Ovary (tissue), 9 donors: ENCODE measurements around the gene PLXNB3. TPM values are rescaled to one million over a fixed set of nuclear protein-coding genes. Genes with fewer than 3 reads are reported as not detected.
A peak's percentile ranks its signal among the peaks of the same experiment; 100 is the strongest.

Source experiments
- DNase-seq, 5 donors: peaks; one replicate each; pipeline ENCODE4 v3.0.0-alpha.2; 2019 to 2020
- H3K27ac ChIP-seq, 2 donors: fragments of 200-600 bp; one replicate each; pipeline versions ENCODE4 v1.5.1 to v1.8.0; 2019 to 2022
- H3K27me3 ChIP-seq: fragments of 200-600 bp; one replicate; pipeline ENCODE4 v1.8.0; 2022
- H3K36me3 ChIP-seq: fragments of 200-600 bp; sonication (generic); one replicate; pipeline ENCODE4 v1.5.1; 2019
- H3K4me1 ChIP-seq: one replicate; pipeline ENCODE4 v1.8.1; 2013; ENCODE audit warnings: mild to moderate bottlenecking, moderate library complexity; ENCODE audit not compliant: insufficient read depth
- H3K4me3 ChIP-seq: fragments of 200-600 bp; sonication (generic); one replicate; pipeline ENCODE4 v1.5.1; 2017
- H3K9me3 ChIP-seq, 2 donors: fragments of 200-600 bp in 1 of 2; sonication (generic) in 1 of 2; one replicate each; pipeline versions ENCODE4 v1.5.1 to v1.8.1; 2013 to 2019; ENCODE audit warnings: mild to moderate bottlenecking in 1 of 2, moderate library complexity in 1 of 2
- CTCF ChIP-seq, 3 donors: fragments of 450-650 bp in 2 of 3; fragments of 200-600 bp in 1 of 3; IDR thresholded peaks; one replicate each; pipeline versions ENCODE4 v1.5.1 to v1.8.0; 2016 to 2022; ENCODE audit warnings: antibody characterized with exemption in 3 of 3, mild to moderate bottlenecking in 1 of 3
- EP300 ChIP-seq: sonication (generic); formaldehyde crosslinking; IDR thresholded peaks from one replicate; pipeline ENCODE4 v1.6.1; 2017; ENCODE audit warnings: antibody characterized with exemption
- POLR2A ChIP-seq: fragments of 450-650 bp; IDR thresholded peaks from one replicate; pipeline ENCODE4 v1.6.1; 2017; ENCODE audit warnings: antibody characterized with exemption, mild to moderate bottlenecking, moderate library complexity
- WGBS, 3 donors: extraction: QIAGEN DNeasy Blood & Tissue Kit in 1 of 3; methylation state at CpG; one replicate each; pipeline versions ENCODE4 v1.1.5 to v1.1.7; 2013 to 2017; 5-methylcytosine and 5-hydroxymethylcytosine counted together
- intact Hi-C, 4 donors: fragments of 100-400 bp; cut with DNase I; formaldehyde crosslinking; loops; one replicate each; pipeline versions ENCODE4 v1.11.0 to v1.15.1; 2022 to 2023
- polyA plus RNA-seq, 2 donors: library from polyadenylated mRNA; stranded (reverse); fragments of 200-250 nt in 1 of 2; fragments of 350-450 nt in 1 of 2; fragmentation: Illumina TruSeq in 1 of 2; extraction: RNeasy Lipid Tissue Mini Kit (QIAGEN cat#74804) in 1 of 2; gene quantifications; one replicate each; pipeline ENCODE4 v1.2.3, GENCODE V29; 2013 to 2014
- total RNA-seq, 7 donors: library from RNA; depleted of rRNA in 2 of 7; stranded (reverse); fragments of >200 nt in 2 of 7; fragmentation: NEBNext Ultra II Directional in 3 of 7; extraction: Animal tissue kit (Norgen Biotek cat#: 25700) in 3 of 7; gene quantifications; one replicate each; pipeline versions ENCODE4 v1.1.0 to v1.2.4, GENCODE V29; 2016 to 2023
- donor health status: DM: no; HTN: no; CAD: no; lungs with moderate emphysema.
- donor health status: DM: no; HTN: no; CAD: no.
- donor health status: Bipolar disorder and iron deficiency.
- donor health status: DM: yes; HTN: yes; CAD: no.
- donor health status: DM: no; HTN: no; CAD: no.
- donor health status: DM: yes; HTN: yes; CAD: no.

PLXNB3 gene
- total and polyA plus RNA-seq, 9 donors: 0.46 to 5.0 (median 0.95) TPM

DNA sequence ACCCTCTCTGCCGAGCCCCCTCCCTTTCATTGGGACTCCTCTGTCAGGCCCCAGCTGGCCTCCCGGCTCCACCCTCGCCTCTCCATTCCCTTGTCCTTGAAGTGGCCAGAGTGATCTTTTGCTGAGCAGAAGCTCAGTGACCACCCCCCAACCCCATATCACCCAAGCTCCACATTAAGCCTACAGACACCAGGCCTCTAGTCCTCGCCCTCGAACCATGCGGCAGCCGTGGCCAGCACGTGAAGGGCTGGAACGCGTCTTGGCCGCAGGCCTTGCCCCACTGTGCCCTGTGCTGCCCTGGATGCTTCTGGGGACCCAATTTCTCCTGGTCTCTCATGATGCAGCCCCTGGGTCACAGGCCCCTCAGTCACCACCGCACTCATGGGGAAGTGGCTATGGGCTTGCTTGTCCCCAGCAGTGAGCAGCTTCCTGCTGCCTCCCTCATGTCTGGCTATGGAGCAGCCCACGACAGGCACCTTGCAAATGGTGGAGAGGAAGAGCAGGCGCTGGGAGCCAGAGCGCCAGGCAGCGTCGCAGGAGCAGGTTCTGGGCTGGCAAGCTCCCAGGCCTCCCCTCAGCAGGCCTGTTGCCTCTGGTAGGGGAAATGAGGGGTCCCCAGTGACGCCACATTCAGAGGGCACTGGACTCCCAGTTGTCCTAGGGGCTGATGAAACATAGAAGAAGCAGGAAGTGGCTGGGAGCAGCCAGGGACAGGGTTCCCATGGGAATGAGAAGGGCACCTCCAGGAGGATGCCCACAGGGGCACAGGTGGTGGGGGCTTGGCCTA, 16.0 kb downstream of the PLXNB3 start:
- 73 to 79% (median 77%) methylated on average over 18 of the region's 18 CpGs for WGBS, 3 donors
- intact Hi-C loops: no loop called here
- no peak overlapping the region for H3K4me3 ChIP-seq
- H3K4me1 ChIP-seq: no peaks in the 10 kb centered on the region
- no peaks in the 10 kb centered on the region for H3K36me3 ChIP-seq
- TF ChIP-seq EP300 (no peak), CTCF (IDR thresholded peaks at IDR 0.05) (no peak)
- DNase-seq: no peak
- no peaks in the 10 kb centered on the region for H3K27me3 ChIP-seq
- H3K9me3 ChIP-seq: no peaks in the 10 kb centered on the region
- H3K27ac ChIP-seq: no peak overlapping the region

DNA sequence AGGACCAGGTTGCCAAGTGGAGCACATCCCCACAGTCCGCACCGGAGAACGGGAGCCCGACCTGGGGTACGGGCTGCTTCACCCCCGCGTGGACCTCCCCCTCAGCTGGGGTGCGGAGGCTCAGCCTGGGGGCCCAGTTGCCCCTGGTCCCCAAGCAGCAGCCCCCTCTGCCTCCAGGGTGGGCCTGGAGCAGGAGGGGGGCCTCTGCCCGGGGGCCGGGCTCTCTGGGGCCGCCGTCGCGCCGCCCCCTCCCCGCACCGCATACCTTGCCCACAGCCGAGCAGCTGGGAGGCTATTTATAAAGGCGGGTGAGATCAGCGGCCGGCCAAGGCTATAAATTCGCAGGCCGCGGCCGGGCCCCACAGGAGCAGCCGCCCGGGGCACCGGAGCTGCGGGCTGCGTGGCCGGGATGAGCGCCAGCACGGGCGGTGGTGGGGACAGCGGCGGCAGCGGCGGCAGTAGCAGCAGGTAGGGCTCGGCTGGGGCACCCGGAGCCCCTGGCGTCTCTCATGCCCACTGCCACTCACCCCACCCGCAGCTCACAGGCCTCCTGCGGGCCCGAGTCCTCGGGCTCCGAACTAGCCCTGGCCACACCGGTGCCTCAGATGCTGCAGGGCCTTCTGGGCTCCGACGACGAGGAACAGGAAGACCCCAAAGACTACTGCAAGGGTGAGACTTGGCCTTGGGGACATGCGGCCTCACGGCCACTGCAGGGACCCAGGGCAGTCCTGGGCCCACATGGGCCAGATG, 16.8 kb downstream of the PLXNB3 start, which contains the start of gene SRPK3:
Gene SRPK3 (plus strand): TSS at position 364 of the 750 bp plus-strand sequence. CDS start 46 bp downstream, at position 410.
- Histone ChIP-seq H3K36me3 (no peaks in the 10 kb centered on the region), H3K4me3 (peak within 1 kb of the TSS; percentile 21), H3K9me3 (no peaks in the 10 kb centered on the region), H3K27me3 (no peaks in the 10 kb centered on the region), H3K4me1 (no peaks in the 10 kb centered on the region), H3K27ac (peak within 1 kb of the TSS; percentile 19 to 20)
- DNase-seq: peak in 2 of 5 donors; percentile 49 to 68
- TF ChIP-seq POLR2A (no peak), EP300 (no peak), CTCF (IDR thresholded peaks at IDR 0.05) (no peak)
- 53 to 57% (median 55%) methylated on average over 27 to 52 of the region's 52 CpGs for WGBS, 3 donors
- intact Hi-C loops: no loop called here

DNA sequence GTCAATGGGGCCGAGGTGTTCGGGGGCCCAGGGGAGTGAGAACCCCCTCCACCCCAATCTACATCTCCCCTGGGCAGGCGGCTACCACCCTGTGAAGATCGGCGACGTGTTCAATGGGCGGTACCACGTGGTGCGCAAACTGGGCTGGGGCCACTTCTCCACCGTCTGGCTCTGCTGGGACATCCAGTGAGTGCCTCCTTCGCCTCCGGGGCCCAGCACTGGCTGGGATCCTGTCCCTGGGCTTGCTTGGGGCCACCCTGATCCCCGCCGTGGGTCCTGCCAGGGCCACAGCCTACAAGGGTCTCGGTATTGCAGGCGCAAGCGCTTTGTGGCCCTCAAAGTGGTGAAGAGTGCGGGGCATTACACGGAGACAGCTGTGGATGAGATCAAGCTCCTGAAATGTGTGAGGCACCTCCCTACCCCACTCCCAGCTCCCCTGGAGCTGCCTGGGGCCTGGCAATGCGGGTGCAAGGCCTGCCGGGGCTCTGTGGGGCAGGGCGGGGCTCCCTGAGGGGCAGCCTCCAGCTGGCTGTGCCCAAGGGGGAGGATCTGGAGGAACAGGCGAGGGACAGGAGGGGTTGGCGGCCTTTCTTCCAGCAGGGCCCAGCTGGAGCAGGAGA, 17.5 kb downstream of the PLXNB3 start:
- H3K4me3 ChIP-seq: no peak overlapping the region
- intact Hi-C loops: no loop called here
- H3K27me3 ChIP-seq: no peaks in the 10 kb centered on the region

More for the DNA sequence above, 17.5 kb downstream of the PLXNB3 start:
- 73 to 82% (median 79%) methylated on average over 23 to 24 of the region's 24 CpGs for WGBS, 3 donors
- DNase-seq: no peak
- Histone ChIP-seq H3K9me3 (no peaks in the 10 kb centered on the region), H3K4me1 (no peaks in the 10 kb centered on the region), H3K27ac (peak overlapping the region; percentile 19 to 20), H3K36me3 (no peaks in the 10 kb centered on the region)
- TF ChIP-seq CTCF (IDR thresholded peaks at IDR 0.05) (no peak), EP300 (no peak)
